GM12878 (cell line): Measurements from ENCODE around the gene IER3IP1. TPM values are rescaled to one million over a fixed set of nuclear protein-coding genes. Genes with fewer than 3 reads are reported as not detected.

Experiments used
- ATAC-seq: fragments of 200-7000 bp; cut with Tn5 transposase; 3 replicates; pipeline ENCODE4 v1.9.1; 2020; ENCODE audit warnings: mild to moderate bottlenecking, moderate library complexity
- BruUV-seq: library from RNA; stranded (reverse); fragments of 400-500 nt; replicated peaks from 2 replicates; lab custom pipeline; 2021; lab: Mats Ljungman, UMichigan
- CTCF ChIA-PET: fragments of 300-600 bp; sonication (Branson Sonifier 250); formaldehyde crosslinking; extraction: SDS; loops from one replicate; lab custom pipeline; 2021; ENCODE audit warnings: inconsistent platforms; lab: Yijun Ruan, JAX
- POLR2A ChIA-PET: fragments of 350-600 bp; formaldehyde crosslinking; extraction: SDS; loops from one replicate; lab custom pipeline; 2021; ENCODE audit warnings: inconsistent platforms; lab: Charles Lee
- RAD21 ChIA-PET: fragments of 300-600 bp; sonication (Branson Sonifier 250); formaldehyde crosslinking; loops from one replicate; lab custom pipeline; 2023; ENCODE audit warnings: antibody characterized with exemption; ENCODE audit not compliant: unreplicated experiment; lab: Charles Lee
- SMC1A ChIA-PET: fragments of 300-600 bp; sonication (Branson Sonifier 250); formaldehyde crosslinking; loops from one replicate; lab custom pipeline; 2023; ENCODE audit not compliant: unreplicated experiment, uncharacterized antibody; lab: Charles Lee
- DNase-seq: peaks from one replicate; pipeline ENCODE4 v3.0.0-alpha.2; 2011; ENCODE audit warnings: low read depth, low spot score
- FAIRE-seq: peaks from 3 replicates; lab custom pipeline; 2011; peaks lifted over from hg19 to GRCh38; lab: Jason Lieb, UNC
- H2AFZ ChIP-seq: 2 replicates; pipeline ENCODE4 v1.6.0; 2011; ENCODE audit warnings: low read depth, low read length, control low read depth; ENCODE audit not compliant: control insufficient read depth
- H3K27ac ChIP-seq: 2 replicates; pipeline ENCODE4 v1.5.1; 2011; ENCODE audit warnings: control low read depth; ENCODE audit not compliant: control insufficient read depth, insufficient read depth
- H3K27me3 ChIP-seq, 2 experiments: replicated peaks in 1 of 2; 2 replicates each; pipeline versions ENCODE4 v1.6.0 to v1.6.1; 2011; ENCODE audit warnings: low read length in 1 of 2; ENCODE audit not compliant: control insufficient read depth in 2 of 2, insufficient read depth in 2 of 2
- H3K36me3 ChIP-seq, 2 experiments: 2 replicates each; pipeline ENCODE4 v1.5.1; 2011; ENCODE audit warnings: low read length in 1 of 2; ENCODE audit not compliant: control insufficient read depth in 2 of 2, insufficient read depth in 2 of 2
- H3K4me1 ChIP-seq: 2 replicates; pipeline ENCODE4 v1.6.1; 2011; ENCODE audit warnings: mild to moderate bottlenecking, low read length, moderate library complexity, mixed read lengths; ENCODE audit not compliant: control insufficient read depth, insufficient read depth
- H3K4me2 ChIP-seq: 2 replicates; pipeline ENCODE4 v1.6.0; 2011; ENCODE audit warnings: control low read depth; ENCODE audit not compliant: control insufficient read depth, insufficient read depth
- H3K4me3 ChIP-seq: fragments of 200-600 bp; sonication (generic); 2 replicates; pipeline ENCODE4 v1.5.1; 2016
- H3K79me2 ChIP-seq: 2 replicates; pipeline ENCODE4 v1.6.0; 2011; ENCODE audit warnings: low read length; ENCODE audit not compliant: control insufficient read depth, insufficient read depth
- H3K9ac ChIP-seq: 2 replicates; pipeline ENCODE4 v1.8.0; 2011; ENCODE audit warnings: low read length, control low read depth, mixed read lengths; ENCODE audit not compliant: control insufficient read depth, insufficient read depth
- H3K9me3 ChIP-seq: replicated peaks from 3 replicates; pipeline ENCODE4 v1.5.1; 2011; ENCODE audit warnings: mild to moderate bottlenecking, low read length; ENCODE audit not compliant: control insufficient read depth, insufficient read depth
- H4K20me1 ChIP-seq: 2 replicates; pipeline ENCODE4 v1.6.0; 2011; ENCODE audit not compliant: control insufficient read depth, insufficient read depth
- BRCA1 ChIP-seq: IDR thresholded peaks from 2 replicates; pipeline ENCODE4 v1.6.1; 2011; ENCODE audit warnings: low read depth, low read length, improper control_type of control experiment
- CBFB ChIP-seq: IDR thresholded peaks from 2 replicates; pipeline ENCODE4 v1.6.1; 2016; ENCODE audit warnings: antibody characterized with exemption, low read depth
- ESRRA ChIP-seq: IDR thresholded peaks from 2 replicates; pipeline ENCODE4 v1.6.1; 2012; ENCODE audit warnings: mild to moderate bottlenecking, low read length, improper control_type of control experiment
- FOXM1 ChIP-seq: IDR thresholded peaks from 2 replicates; pipeline ENCODE4 v1.6.1; 2012; ENCODE audit warnings: low read depth, mild to moderate bottlenecking, inconsistent platforms, low read length, moderate library complexity
- JUNB ChIP-seq: IDR thresholded peaks from 2 replicates; pipeline ENCODE4 v1.6.1; 2016; ENCODE audit warnings: antibody characterized with exemption, mild to moderate bottlenecking
- KAT2A ChIP-seq: conservative IDR thresholded peaks from 2 replicates; pipeline ENCODE4 v1.6.1; 2011; ENCODE audit warnings: low read depth, low read length; ENCODE audit not compliant: control insufficient read depth
- MYB ChIP-seq: fragments of 150-350 bp; IDR thresholded peaks from 2 replicates; pipeline ENCODE4 v1.6.1; 2014; ENCODE audit warnings: mild to moderate bottlenecking, low read depth, low read length, borderline replicate concordance
- NR2F1 ChIP-seq: fragments of 450-650 bp; conservative IDR thresholded peaks from 2 replicates; pipeline ENCODE4 v1.6.1; 2017; ENCODE audit warnings: mild to moderate bottlenecking
- POLR2AphosphoS2 ChIP-seq: IDR thresholded peaks from 2 replicates; pipeline ENCODE4 v1.6.1; 2011; ENCODE audit warnings: low read depth, mild to moderate bottlenecking, low read length, improper control_type of control experiment, moderate library complexity
- POLR2AphosphoS5 ChIP-seq: IDR thresholded peaks from 2 replicates; pipeline ENCODE4 v1.6.1; 2011; ENCODE audit warnings: mild to moderate bottlenecking, low read length, inconsistent platforms
- POU2F2 ChIP-seq: IDR thresholded peaks from 3 replicates; pipeline ENCODE4 v1.6.1; 2011; ENCODE audit warnings: low read depth, mild to moderate bottlenecking, low read length, borderline replicate concordance
- RFX5 ChIP-seq: IDR thresholded peaks from 2 replicates; pipeline ENCODE4 v1.6.1; 2011; ENCODE audit warnings: low read depth, low read length, improper control_type of control experiment
- SMAD1 ChIP-seq: fragments of 450-650 bp; IDR thresholded peaks from 2 replicates; pipeline ENCODE4 v1.6.1; 2018; ENCODE audit warnings: mild to moderate bottlenecking, low read depth; ENCODE audit not compliant: partially characterized antibody
- SRF ChIP-seq, 2 experiments: IDR thresholded peaks; 2 replicates each; pipeline ENCODE4 v1.6.1; 2011; ENCODE audit warnings: low read depth in 2 of 2, low read length in 2 of 2, mild to moderate bottlenecking in 1 of 2, moderate library complexity in 1 of 2
- ZNF217 ChIP-seq: fragments of 450-650 bp; IDR thresholded peaks from 2 replicates; pipeline ENCODE4 v1.6.1; 2017; ENCODE audit warnings: antibody characterized with exemption, mild to moderate bottlenecking
- WGBS: methylation state at CpG from one replicate; pipeline ENCODE4 v1.1.6; 2016; ENCODE audit warnings: low lambda C conversion rate; ENCODE audit not compliant: insufficient replicate concordance, insufficient coverage; ENCODE audit errors: missing lambda C conversion rate; 5-methylcytosine and 5-hydroxymethylcytosine counted together
- in situ Hi-C: fragments of 300-500 bp; cut with MboI; formaldehyde crosslinking; loops from 9 replicates; pipeline ENCODE4 v1.14.3; 2018; ENCODE audit warnings: mixed read lengths
- intact Hi-C: fragments of 100-400 bp; cut with micrococcal nuclease; formaldehyde crosslinking; loops from one replicate; pipeline ENCODE4 v1.14.2; 2022; ENCODE audit not compliant: unreplicated experiment
- polyA plus RNA-seq, 11 experiments: library from polyadenylated mRNA; depleted of rRNA in 4 of 11; unstranded in 6 of 11; stranded (reverse) in 5 of 11; fragments of >200 nt; fragmentation: Nextera tagmentation in 4 of 11; fragmentation: Illumina TruSeq in 1 of 11; extraction: Ambion mirVana in 4 of 11; extraction: Trizol in 1 of 11; gene quantifications; 1 replicate in 1 of 11; 2 replicates in 10 of 11; pipeline versions ENCODE4 v1.2.1 to v1.2.3, GENCODE V29; 2011 to 2016; ENCODE audit warnings: inconsistent platforms in 2 of 11, missing spikeins in 2 of 11, low read depth in 1 of 11
- total RNA-seq, 4 experiments: library from RNA; depleted of rRNA in 3 of 4; stranded (reverse); fragments of >200 nt in 3 of 4; fragmentation: Illumina TruSeq in 1 of 4; extraction: Trizol in 1 of 4; gene quantifications; 2 replicates each; pipeline versions ENCODE4 v1.2.1 to v1.2.3, GENCODE V29; 2013 to 2021
- TF ChIP-seq, protein P1 (sequence below): fragments of 450-650 bp; IDR thresholded peaks from 2 replicates; pipeline ENCODE4 v1.6.1; 2017; ENCODE audit warnings: borderline replicate concordance
- TF ChIP-seq, protein P2 (sequence below): fragments of 450-650 bp; IDR thresholded peaks from 2 replicates; pipeline ENCODE4 v1.6.1; 2017; ENCODE audit warnings: mild to moderate bottlenecking, moderate library complexity
- TF ChIP-seq, protein P3 (sequence below), 3 experiments: IDR thresholded peaks in 2 of 3; conservative IDR thresholded peaks in 1 of 3; 2 replicates each; pipeline ENCODE4 v1.5.1; 2011; ENCODE audit warnings: low read depth in 3 of 3, low read length in 3 of 3, mild to moderate bottlenecking in 3 of 3, control low read depth in 2 of 3, moderate library complexity in 2 of 3, inconsistent platforms in 1 of 3, mixed read lengths in 1 of 3; ENCODE audit not compliant: control insufficient read depth in 2 of 3, insufficient read depth in 1 of 3; ENCODE audit errors: extremely low read depth in 1 of 3

Gene IER3IP1
- total and polyA plus RNA-seq, 10 of the 15 experiments (the other 5 are each of a cell fraction or from before 2014, with no cell fraction given), result 7.9 to 40.9 (median 28.1) TPM

DNA sequence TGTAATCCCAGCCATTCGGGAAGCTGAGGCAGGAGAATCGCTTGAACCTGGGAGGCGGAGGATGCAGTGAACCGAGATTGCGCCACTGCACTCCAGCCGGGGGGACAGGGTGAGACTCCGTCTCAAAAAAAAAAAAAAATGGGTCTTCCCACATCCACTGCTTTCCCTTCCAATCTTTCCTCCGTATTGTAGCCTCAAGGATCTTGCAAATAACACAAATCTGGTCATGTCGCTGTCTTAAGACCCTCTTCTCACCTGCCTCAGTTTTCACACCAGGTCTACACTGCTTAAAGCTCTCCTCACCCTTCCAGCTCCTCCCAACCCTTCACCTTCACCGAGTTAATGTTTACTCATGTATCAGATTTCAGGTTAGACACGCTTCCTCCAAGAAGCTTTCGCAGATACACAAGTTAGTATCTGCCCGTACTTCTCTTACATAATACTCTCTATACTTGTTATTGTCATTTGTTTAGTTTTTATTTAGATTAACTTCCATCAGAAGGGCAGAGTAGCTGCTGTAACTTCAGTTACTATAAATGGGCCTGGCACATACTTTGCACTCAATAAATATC, 1.5 kb downstream of the IER3IP1 start:
- RAD21 ChIA-PET, result interaction anchor here (1.1 kb wide), 1 partner anchor 10 kb away, joined by 3 read pairs; no protein-coding TSS in a partner anchor
- no peak for FAIRE-seq
- WGBS, result 92% methylated on average over 11 of the region's 13 CpGs
- Histone ChIP-seq H3K27me3 (no peaks in the 10 kb centered on the region), H3K27ac (no peak overlapping the region), H3K9me3 (no peaks in the 10 kb centered on the region), H3K4me3 (peak overlapping the region; percentile 93), H3K4me1 (peaks cover 9% of the 10 kb centered on the region; the same call in 1 of the 2 replicates), H3K4me2 (peak overlapping the region; percentile 51), H3K36me3 (no peaks in the 10 kb centered on the region), H2AFZ (no peak overlapping the region), H4K20me1 (no peaks in the 10 kb centered on the region), H3K79me2 (peaks cover 36% of the 10 kb centered on the region), H3K9ac (no peak overlapping the region)
- SMC1A ChIA-PET, result interaction anchor here (1.9 kb wide), 1 partner anchor 9 kb away, joined by 5 read pairs; no protein-coding TSS in a partner anchor
- no peak for ATAC-seq
- intact Hi-C loops, result no loop called here
- in situ Hi-C loops, result no loop called here
- no peak for DNase-seq
- no TSS peak for BruUV-seq
- POLR2A ChIA-PET, result interaction anchor here (0.7 kb wide), 2 partner anchors 24 to 360 kb away, joined by 3 read pairs; partner anchors contain the start of gene HDHD2
- CTCF ChIA-PET, result interaction anchor here (1.0 to 1.8 kb wide), 2 partner anchors 9 to 41 kb away, joined by 3 to 4 read pairs; no protein-coding TSS in a partner anchor
- TF ChIP-seq, protein P1, sequence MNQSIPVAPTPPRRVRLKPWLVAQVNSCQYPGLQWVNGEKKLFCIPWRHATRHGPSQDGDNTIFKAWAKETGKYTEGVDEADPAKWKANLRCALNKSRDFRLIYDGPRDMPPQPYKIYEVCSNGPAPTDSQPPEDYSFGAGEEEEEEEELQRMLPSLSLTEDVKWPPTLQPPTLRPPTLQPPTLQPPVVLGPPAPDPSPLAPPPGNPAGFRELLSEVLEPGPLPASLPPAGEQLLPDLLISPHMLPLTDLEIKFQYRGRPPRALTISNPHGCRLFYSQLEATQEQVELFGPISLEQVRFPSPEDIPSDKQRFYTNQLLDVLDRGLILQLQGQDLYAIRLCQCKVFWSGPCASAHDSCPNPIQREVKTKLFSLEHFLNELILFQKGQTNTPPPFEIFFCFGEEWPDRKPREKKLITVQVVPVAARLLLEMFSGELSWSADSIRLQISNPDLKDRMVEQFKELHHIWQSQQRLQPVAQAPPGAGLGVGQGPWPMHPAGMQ, result no peak
- TF ChIP-seq BRCA1 (no peak), NR2F1 (no peak), SMAD1 (no peak), ZNF217 (no peak), POLR2AphosphoS2 (no peak), ESRRA (no peak), POLR2AphosphoS5 (no peak), MYB (no peak), FOXM1 (no peak), RFX5 (no peak), POU2F2 (no peak), SRF (IDR thresholded peaks at IDR 0.05; ENCODE audit: low read depth in 2 of 2, low read length in 2 of 2) (no peak), JUNB (no peak), CBFB (no peak), KAT2A (no peak)
- TF ChIP-seq, protein P2, sequence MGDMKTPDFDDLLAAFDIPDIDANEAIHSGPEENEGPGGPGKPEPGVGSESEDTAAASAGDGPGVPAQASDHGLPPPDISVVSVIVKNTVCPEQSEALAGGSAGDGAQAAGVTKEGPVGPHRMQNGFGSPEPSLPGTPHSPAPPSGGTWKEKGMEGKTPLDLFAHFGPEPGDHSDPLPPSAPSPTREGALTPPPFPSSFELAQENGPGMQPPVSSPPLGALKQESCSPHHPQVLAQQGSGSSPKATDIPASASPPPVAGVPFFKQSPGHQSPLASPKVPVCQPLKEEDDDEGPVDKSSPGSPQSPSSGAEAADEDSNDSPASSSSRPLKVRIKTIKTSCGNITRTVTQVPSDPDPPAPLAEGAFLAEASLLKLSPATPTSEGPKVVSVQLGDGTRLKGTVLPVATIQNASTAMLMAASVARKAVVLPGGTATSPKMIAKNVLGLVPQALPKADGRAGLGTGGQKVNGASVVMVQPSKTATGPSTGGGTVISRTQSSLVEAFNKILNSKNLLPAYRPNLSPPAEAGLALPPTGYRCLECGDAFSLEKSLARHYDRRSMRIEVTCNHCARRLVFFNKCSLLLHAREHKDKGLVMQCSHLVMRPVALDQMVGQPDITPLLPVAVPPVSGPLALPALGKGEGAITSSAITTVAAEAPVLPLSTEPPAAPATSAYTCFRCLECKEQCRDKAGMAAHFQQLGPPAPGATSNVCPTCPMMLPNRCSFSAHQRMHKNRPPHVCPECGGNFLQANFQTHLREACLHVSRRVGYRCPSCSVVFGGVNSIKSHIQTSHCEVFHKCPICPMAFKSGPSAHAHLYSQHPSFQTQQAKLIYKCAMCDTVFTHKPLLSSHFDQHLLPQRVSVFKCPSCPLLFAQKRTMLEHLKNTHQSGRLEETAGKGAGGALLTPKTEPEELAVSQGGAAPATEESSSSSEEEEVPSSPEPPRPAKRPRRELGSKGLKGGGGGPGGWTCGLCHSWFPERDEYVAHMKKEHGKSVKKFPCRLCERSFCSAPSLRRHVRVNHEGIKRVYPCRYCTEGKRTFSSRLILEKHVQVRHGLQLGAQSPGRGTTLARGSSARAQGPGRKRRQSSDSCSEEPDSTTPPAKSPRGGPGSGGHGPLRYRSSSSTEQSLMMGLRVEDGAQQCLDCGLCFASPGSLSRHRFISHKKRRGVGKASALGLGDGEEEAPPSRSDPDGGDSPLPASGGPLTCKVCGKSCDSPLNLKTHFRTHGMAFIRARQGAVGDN, result no peak
- TF ChIP-seq, protein P3, sequence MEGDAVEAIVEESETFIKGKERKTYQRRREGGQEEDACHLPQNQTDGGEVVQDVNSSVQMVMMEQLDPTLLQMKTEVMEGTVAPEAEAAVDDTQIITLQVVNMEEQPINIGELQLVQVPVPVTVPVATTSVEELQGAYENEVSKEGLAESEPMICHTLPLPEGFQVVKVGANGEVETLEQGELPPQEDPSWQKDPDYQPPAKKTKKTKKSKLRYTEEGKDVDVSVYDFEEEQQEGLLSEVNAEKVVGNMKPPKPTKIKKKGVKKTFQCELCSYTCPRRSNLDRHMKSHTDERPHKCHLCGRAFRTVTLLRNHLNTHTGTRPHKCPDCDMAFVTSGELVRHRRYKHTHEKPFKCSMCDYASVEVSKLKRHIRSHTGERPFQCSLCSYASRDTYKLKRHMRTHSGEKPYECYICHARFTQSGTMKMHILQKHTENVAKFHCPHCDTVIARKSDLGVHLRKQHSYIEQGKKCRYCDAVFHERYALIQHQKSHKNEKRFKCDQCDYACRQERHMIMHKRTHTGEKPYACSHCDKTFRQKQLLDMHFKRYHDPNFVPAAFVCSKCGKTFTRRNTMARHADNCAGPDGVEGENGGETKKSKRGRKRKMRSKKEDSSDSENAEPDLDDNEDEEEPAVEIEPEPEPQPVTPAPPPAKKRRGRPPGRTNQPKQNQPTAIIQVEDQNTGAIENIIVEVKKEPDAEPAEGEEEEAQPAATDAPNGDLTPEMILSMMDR (IDR thresholded peaks at IDR 0.05 in 2 of 3, conservative IDR thresholded peaks at IDR 0.05 in 1 of 3; ENCODE audit: control insufficient read depth in 2 of 3, extremely low read depth in 1 of 3, insufficient read depth in 1 of 3, low read depth in 3 of 3, low read length in 3 of 3), result no peak
